Measurements from ENCODE around the gene COL5A1.

The COL5A1 gene

DNA sequence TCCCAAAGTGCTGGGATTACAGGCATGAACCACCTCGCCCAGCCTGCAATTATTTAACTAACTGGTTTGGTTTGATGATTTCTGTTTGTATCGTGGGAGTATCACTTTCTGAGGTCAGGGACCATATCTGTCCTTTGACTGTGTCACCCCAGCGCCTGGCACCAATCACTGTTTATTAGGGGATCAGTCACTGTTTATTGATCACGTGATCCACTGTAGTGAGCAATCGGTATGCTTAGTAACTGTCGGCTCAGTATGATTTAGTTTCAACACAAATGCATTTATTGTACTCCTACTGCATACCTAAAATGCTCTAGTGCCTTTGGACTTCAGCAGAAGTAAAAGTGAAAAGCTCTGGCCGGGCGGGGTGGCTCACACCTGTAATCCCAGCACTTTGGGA is 54.8 kb downstream of the COL5A1 start:
- no peak for ATAC-seq
- no peak for TF ChIP-seq CREB5 (CRISPR knock-in tag; IDR thresholded peaks at IDR 0.05; ENCODE audit: low read depth)

DNA sequence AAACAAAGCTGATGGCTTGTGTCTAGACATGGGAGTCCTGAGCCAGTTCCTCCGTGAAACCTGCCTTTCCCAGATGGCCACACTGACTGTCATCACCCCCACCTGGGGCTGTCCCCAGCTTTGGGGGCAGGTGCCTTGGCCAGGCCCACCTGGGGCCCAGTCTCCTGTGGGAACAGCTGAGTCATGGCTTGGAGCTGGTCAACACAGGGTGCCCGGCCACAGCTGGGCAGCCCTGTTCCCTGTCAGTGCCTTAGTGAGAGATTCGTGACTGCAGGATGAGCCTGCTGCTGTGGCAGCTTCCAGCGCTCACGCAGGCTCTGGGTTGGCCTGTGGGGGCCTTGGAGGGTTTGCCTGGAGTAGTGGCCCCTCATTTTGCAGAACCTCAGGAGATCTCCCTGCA is 56.5 kb downstream of the COL5A1 start:
- ATAC-seq, result peak; percentile 26
- TF ChIP-seq, protein P1, sequence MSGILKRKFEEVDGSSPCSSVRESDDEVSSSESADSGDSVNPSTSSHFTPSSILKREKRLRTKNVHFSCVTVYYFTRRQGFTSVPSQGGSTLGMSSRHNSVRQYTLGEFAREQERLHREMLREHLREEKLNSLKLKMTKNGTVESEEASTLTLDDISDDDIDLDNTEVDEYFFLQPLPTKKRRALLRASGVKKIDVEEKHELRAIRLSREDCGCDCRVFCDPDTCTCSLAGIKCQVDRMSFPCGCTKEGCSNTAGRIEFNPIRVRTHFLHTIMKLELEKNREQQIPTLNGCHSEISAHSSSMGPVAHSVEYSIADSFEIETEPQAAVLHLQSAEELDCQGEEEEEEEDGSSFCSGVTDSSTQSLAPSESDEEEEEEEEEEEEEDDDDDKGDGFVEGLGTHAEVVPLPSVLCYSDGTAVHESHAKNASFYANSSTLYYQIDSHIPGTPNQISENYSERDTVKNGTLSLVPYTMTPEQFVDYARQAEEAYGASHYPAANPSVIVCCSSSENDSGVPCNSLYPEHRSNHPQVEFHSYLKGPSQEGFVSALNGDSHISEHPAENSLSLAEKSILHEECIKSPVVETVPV (CRISPR knock-in tag; IDR thresholded peaks at IDR 0.05), result no peak
- TF ChIP-seq ARNTL (CRISPR knock-in tag; IDR thresholded peaks at IDR 0.05; ENCODE audit: borderline replicate concordance, low read depth) (no peak), BACH2 (CRISPR knock-in tag; IDR thresholded peaks at IDR 0.05; ENCODE audit: borderline replicate concordance) (no peak), ZFP3 (CRISPR knock-in tag; IDR thresholded peaks at IDR 0.05) (no peak), SNAI2 (CRISPR knock-in tag; IDR thresholded peaks at IDR 0.05) (no peak), ZNF70 (CRISPR knock-in tag; IDR thresholded peaks at IDR 0.05) (no peak)
- TF ChIP-seq, protein P2, sequence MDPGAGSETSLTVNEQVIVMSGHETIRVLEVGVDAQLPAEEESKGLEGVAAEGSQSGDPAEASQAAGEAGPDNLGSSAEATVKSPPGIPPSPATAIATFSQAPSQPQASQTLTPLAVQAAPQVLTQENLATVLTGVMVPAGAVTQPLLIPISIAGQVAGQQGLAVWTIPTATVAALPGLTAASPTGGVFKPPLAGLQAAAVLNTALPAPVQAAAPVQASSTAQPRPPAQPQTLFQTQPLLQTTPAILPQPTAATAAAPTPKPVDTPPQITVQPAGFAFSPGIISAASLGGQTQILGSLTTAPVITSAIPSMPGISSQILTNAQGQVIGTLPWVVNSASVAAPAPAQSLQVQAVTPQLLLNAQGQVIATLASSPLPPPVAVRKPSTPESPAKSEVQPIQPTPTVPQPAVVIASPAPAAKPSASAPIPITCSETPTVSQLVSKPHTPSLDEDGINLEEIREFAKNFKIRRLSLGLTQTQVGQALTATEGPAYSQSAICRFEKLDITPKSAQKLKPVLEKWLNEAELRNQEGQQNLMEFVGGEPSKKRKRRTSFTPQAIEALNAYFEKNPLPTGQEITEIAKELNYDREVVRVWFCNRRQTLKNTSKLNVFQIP (CRISPR knock-in tag; IDR thresholded peaks at IDR 0.05; ENCODE audit: borderline replicate concordance, low read depth), result no peak

DNA sequence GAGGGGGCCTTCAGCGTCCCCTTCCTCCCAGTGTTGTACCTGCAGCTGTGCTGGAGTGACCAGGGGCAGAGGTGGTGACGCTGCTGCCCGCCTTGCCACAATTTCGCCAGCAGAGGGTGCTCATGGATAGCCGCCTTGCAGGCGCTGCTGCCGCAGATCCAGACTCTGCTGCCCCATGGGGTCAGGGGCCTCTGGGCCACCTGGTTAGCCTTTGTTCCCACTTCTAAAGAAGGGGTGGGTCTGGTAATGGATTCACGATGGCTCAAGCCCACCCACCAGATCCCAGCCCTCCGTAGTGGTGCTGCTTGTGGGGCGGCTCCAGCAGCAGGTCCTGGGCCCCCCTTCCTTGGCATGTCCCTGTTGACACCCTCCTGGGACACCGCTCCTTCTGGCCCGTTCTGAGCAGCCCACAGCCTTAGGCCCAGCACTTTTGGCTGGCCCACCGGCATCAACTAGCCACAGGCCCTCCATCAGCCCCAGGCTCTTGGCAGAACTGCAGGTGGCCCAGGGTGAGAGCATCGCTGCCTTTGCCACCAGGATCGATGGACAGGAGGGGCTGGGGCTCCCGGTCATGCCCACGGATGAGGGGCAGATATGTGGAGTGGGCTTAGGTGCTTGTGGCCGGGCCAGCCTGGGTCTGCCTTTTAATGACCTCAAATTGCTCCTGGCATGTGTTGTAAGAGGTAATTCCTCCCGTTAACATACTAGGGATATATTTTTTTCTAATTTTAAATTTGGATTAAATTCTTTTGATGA is 57.2 kb downstream of the COL5A1 start:
- no peak for TF ChIP-seq TSHZ2 (CRISPR knock-in tag; IDR thresholded peaks at IDR 0.05)
- no peak for TF ChIP-seq ISL1 (CRISPR knock-in tag; IDR thresholded peaks at IDR 0.05)
- TF ChIP-seq CREB5 (CRISPR knock-in tag; IDR thresholded peaks at IDR 0.05; ENCODE audit: low read depth), result no peak
- no peak for TF ChIP-seq GLIS3 (CRISPR knock-in tag; IDR thresholded peaks at IDR 0.05)
- no peak for TF ChIP-seq PATZ1 (CRISPR knock-in tag; IDR thresholded peaks at IDR 0.05; ENCODE audit: borderline replicate concordance)
- no peak for TF ChIP-seq SNAI2 (CRISPR knock-in tag; IDR thresholded peaks at IDR 0.05)
- TF ChIP-seq ZNF8 (CRISPR knock-in tag; IDR thresholded peaks at IDR 0.05), result no peak
- no peak for TF ChIP-seq BACH2 (CRISPR knock-in tag; IDR thresholded peaks at IDR 0.05; ENCODE audit: borderline replicate concordance)
- TF ChIP-seq, protein P1 (CRISPR knock-in tag; IDR thresholded peaks at IDR 0.05), result no peak
- TF ChIP-seq ZNF70 (CRISPR knock-in tag; IDR thresholded peaks at IDR 0.05), result no peak
- TF ChIP-seq CSDC2 (CRISPR knock-in tag; IDR thresholded peaks at IDR 0.05), result no peak
- no peak for TF ChIP-seq ZC3H10 (CRISPR knock-in tag; IDR thresholded peaks at IDR 0.05)
- no peak for TF ChIP-seq PPARA (CRISPR knock-in tag; IDR thresholded peaks at IDR 0.05; ENCODE audit: borderline replicate concordance)
- TF ChIP-seq OSR1 (CRISPR knock-in tag; IDR thresholded peaks at IDR 0.05), result no peak
- TF ChIP-seq ZNF565 (CRISPR knock-in tag; conservative IDR thresholded peaks at IDR 0.05; ENCODE audit: low read depth), result no peak
- no peak for TF ChIP-seq RARB (CRISPR knock-in tag; IDR thresholded peaks at IDR 0.05)
- TF ChIP-seq ARNTL (CRISPR knock-in tag; IDR thresholded peaks at IDR 0.05; ENCODE audit: borderline replicate concordance, low read depth), result no peak
- no peak for TF ChIP-seq ZFP3 (CRISPR knock-in tag; IDR thresholded peaks at IDR 0.05)
- no peak for TF ChIP-seq TOX (CRISPR knock-in tag; IDR thresholded peaks at IDR 0.05; ENCODE audit: borderline replicate concordance)
- peak; percentile 87 for ATAC-seq

All from SK-N-SH treated with all-trans-retinoic acid at 6 μM for 48 hours (cell line).